Immature natural killer cell (primary cell): ENCODE data around the gene CERS4. TPM values are rescaled to one million over a fixed set of nuclear protein-coding genes. Genes with fewer than 3 reads are reported as not detected.

ENCODE experiments used
- DNase-seq, 3 donors: peaks; one replicate each; pipeline ENCODE4 v3.0.0; 2022; ENCODE audit warnings: mixed read lengths in 1 of 3
- H3K27ac Mint-ChIP-seq, 6 donors: one replicate each; pipeline ENCODE4 v1.8.0; 2020; ENCODE audit warnings: mixed read lengths in 6 of 6, mild to moderate bottlenecking in 5 of 6, inconsistent platforms in 4 of 6, moderate library complexity in 3 of 6
- H3K27me3 Mint-ChIP-seq, 3 donors: one replicate each; pipeline ENCODE4 v1.8.0; 2020 to 2021; ENCODE audit warnings: low read depth in 3 of 3, mild to moderate bottlenecking in 3 of 3, mixed read lengths in 3 of 3, moderate library complexity in 3 of 3, inconsistent platforms in 1 of 3
- H3K36me3 Mint-ChIP-seq, 3 donors: one replicate each; pipeline ENCODE4 v1.8.0; 2020; ENCODE audit warnings: mixed read lengths in 3 of 3, inconsistent platforms in 2 of 3, mild to moderate bottlenecking in 2 of 3
- H3K4me1 Mint-ChIP-seq, 2 donors: one replicate each; pipeline ENCODE4 v1.8.0; 2020; ENCODE audit warnings: inconsistent platforms in 2 of 2, mild to moderate bottlenecking in 2 of 2, mixed read lengths in 2 of 2, moderate library complexity in 1 of 2
- H3K4me3 Mint-ChIP-seq, 5 donors: one replicate each; pipeline ENCODE4 v1.8.0; 2020; ENCODE audit warnings: mild to moderate bottlenecking in 5 of 5, mixed read lengths in 5 of 5, inconsistent platforms in 3 of 5, moderate library complexity in 3 of 5
- H3K9me3 Mint-ChIP-seq, 6 donors: one replicate each; pipeline ENCODE4 v1.8.0; 2020; ENCODE audit warnings: mild to moderate bottlenecking in 6 of 6, mixed read lengths in 6 of 6, inconsistent platforms in 4 of 6, moderate library complexity in 3 of 6
- polyA plus RNA-seq, 3 donors: library from polyadenylated mRNA; unstranded; fragments of 300-500 nt; fragmentation: Illumina TruSeq; gene quantifications; one replicate each; pipeline ENCODE4 v1.2.3, GENCODE V29; 2021

CERS4 gene
- polyA plus RNA-seq, 3 donors from 2014 or later: 38.0 to 61.1 (median 48.1) TPM

DNA sequence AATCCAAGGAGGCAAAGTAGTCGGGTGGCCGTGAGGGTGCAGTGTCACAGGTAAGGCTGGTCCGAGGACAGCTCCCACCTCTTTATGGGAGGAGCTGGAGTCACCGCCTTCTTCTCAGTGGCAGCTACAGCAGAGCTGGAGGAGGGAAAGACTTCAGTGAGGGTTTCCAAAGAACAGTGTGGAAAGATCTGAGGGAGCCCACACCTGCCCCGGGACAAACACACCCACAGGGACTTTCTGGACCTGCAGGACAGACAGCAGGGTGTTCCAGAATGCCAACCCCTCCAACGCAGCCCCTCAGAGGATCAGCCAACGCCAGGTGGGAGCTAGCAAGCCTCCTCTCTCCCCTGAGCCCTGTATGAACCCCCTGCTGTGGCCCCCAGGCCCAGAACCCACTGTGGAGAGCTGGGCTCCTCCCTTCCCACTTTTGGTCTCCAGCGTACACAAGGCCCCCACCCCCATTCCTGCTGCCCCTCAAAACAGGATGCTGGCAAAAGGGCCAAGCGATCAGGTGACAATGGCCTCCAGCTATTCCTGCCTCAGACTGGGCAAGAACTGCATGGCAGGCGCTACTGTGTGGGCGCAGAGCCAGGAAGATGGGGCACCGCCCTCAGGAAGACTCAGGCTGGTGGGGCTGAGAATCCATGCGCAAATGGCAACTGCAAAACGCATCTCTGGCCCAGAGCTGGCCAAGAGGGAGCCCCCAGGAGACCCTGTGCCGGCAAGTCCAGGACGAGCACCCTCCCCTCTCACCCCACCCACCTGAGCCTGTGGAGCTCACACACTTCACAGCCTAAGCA, 102.5 kb downstream of the CERS4 start:
- H3K4me1 Mint-ChIP-seq: peaks cover 26 to 29% of the 10 kb centered on the region in 2 donors
- peak overlapping the region in 1 of 6 donors; percentile 28 for H3K27ac Mint-ChIP-seq
- DNase-seq: no peak
- H3K36me3 Mint-ChIP-seq: peaks cover 0 to 12% (median 0%) of the 10 kb centered on the region in 3 donors
- peaks cover 0 to 8% (median 6%) of the 10 kb centered on the region in 3 donors for H3K27me3 Mint-ChIP-seq
- H3K4me3 Mint-ChIP-seq: no peak overlapping the region
- H3K9me3 Mint-ChIP-seq: no peaks in the 10 kb centered on the region

Other genes starting within 250 kb of the CERS4 start
- 10 to 100 TPM; 48.9 to 62.0 (median 54.1) TPM for gene ELAVL1, start 203.7 kb upstream of the CERS4 start, polyA plus RNA-seq
- 1 to 10 TPM in 1 of 3 donors, under 1 TPM in 1, not detected in 1; 0.57 to 1.1 TPM for gene CCL25, start 156.6 kb upstream of the CERS4 start, polyA plus RNA-seq
- gene FBN3, start 59.8 kb upstream of the CERS4 start, polyA plus RNA-seq: not detected
- 100 to 1,000 TPM in 1 of 3 donors, 10 to 100 TPM in 2; 86.4 to 105 (median 90.3) TPM for gene CD320, start 99.0 kb downstream of the CERS4 start, polyA plus RNA-seq
- 100 to 1,000 TPM in 2 of 3 donors, 10 to 100 TPM in 1; 95.2 to 173 (median 132) TPM for gene NDUFA7, start 112.0 kb downstream of the CERS4 start, polyA plus RNA-seq
- 1,000 to 10,000 TPM in 2 of 3 donors, 100 to 1,000 TPM in 1; 690 to 1,852 (median 1,290) TPM for gene RPS28, start 112.1 kb downstream of the CERS4 start, polyA plus RNA-seq
- 1 to 10 TPM; 4.8 to 8.0 (median 5.3) TPM for gene KANK3, start 133.9 kb downstream of the CERS4 start, polyA plus RNA-seq
- gene ANGPTL4, start 154.8 kb downstream of the CERS4 start, polyA plus RNA-seq: not detected
- gene RAB11B, start 181.0 kb downstream of the CERS4 start, polyA plus RNA-seq: 100 to 1,000 TPM in 1 of 3 donors, 10 to 100 TPM in 2; 38.1 to 106 (median 53.4) TPM
- gene MARCHF2, start 203.9 kb downstream of the CERS4 start, polyA plus RNA-seq: 10 to 100 TPM; 43.9 to 71.4 (median 59.4) TPM
- 100 to 1,000 TPM; 163 to 287 (median 209) TPM for gene HNRNPM, start 235.6 kb downstream of the CERS4 start, polyA plus RNA-seq